Activated naive CD8-positive, alpha-beta T cell treated with anti-CD3 and anti-CD28 coated beads, Interleukin-2, amount 10 ng/mL, durations not matched to agents 7 days and 5 days (primary cell): ENCODE results near the gene MSI1. TPM values are rescaled to one million over a fixed set of nuclear protein-coding genes. Genes with fewer than 3 reads are reported as not detected.
A peak's percentile ranks its signal among the peaks of the same experiment; 100 is the strongest.

ENCODE experiments used
- ATAC-seq: fragments of 150-1000 bp; cut with Tn5 transposase; one replicate; pipeline ENCODE4 v1.10.0; 2021; ENCODE audit warnings: low read depth, moderate library complexity
- POLR2A ChIA-PET: fragments of 350-600 bp; sonication (Branson Sonifier 250); formaldehyde crosslinking; loops from one replicate; lab custom pipeline; 2021; ENCODE audit warnings: antibody characterized with exemption; lab: Charles Lee
- DNase-seq: peaks from one replicate; pipeline ENCODE4 v3.0.0; 2021
- H3K27ac Mint-ChIP-seq: one replicate; pipeline ENCODE4 v1.8.0; 2022; ENCODE audit warnings: mild to moderate bottlenecking, mixed read lengths
- H3K27me3 Mint-ChIP-seq: one replicate; pipeline ENCODE4 v1.8.0; 2022; ENCODE audit warnings: mild to moderate bottlenecking, moderate library complexity, mixed read lengths
- H3K36me3 Mint-ChIP-seq: one replicate; pipeline ENCODE4 v1.8.0; 2021; ENCODE audit warnings: mild to moderate bottlenecking, mixed read lengths
- H3K4me1 Mint-ChIP-seq: one replicate; pipeline ENCODE4 v1.8.0; 2021; ENCODE audit warnings: mixed read lengths
- H3K4me3 Mint-ChIP-seq: one replicate; pipeline ENCODE4 v1.8.0; 2022; ENCODE audit warnings: mild to moderate bottlenecking, moderate library complexity, mixed read lengths
- H3K9me3 Mint-ChIP-seq: one replicate; pipeline ENCODE4 v1.8.0; 2021; ENCODE audit warnings: mixed read lengths
- total RNA-seq, 2 experiments: library from RNA; stranded (reverse); gene quantifications; one replicate each; pipeline ENCODE4 v1.2.3, GENCODE V29; 2021

MSI1 gene
- total RNA-seq, 2 experiments from 2014 or later, result not detected

DNA sequence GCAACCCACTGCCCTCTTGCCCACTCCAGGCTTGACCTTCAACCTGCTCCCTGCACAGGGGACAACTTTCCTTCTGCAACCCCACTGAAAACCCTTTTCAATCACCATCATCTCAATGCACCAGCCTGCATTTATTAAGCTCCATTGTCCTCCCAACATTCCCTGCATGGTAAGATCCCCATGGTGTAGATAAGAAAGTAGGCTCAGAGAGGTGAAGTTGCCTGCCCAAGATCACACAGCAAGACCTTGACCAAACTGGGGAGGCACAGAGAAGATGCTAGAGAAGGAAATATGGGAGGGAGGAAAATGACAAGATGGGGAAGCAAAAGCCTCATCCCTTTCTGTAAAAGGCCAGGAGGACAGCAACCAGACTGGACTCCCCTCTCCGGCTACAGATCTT lies 9.8 kb downstream of the MSI1 start:
- POLR2A ChIA-PET, result no interaction called here
- ATAC-seq (no peak), DNase-seq (no peak)
- H3K36me3 Mint-ChIP-seq, result no peaks in the 10 kb centered on the region
- H3K4me3 Mint-ChIP-seq, result no peak overlapping the region
- H3K27ac Mint-ChIP-seq, result no peak overlapping the region
- H3K9me3 Mint-ChIP-seq, result no peaks in the 10 kb centered on the region
- peaks cover 50% of the 10 kb centered on the region for H3K27me3 Mint-ChIP-seq
- H3K4me1 Mint-ChIP-seq, result no peaks in the 10 kb centered on the region

GRCh38 chr12:120358412-120359100 lies 10.4 kb downstream of the MSI1 start:
- Mint-ChIP-seq H3K36me3 (no peaks in the 10 kb centered on the region), H3K9me3 (no peaks in the 10 kb centered on the region), H3K27ac (no peak overlapping the region), H3K27me3 (peaks cover 50% of the 10 kb centered on the region), H3K4me1 (no peaks in the 10 kb centered on the region), H3K4me3 (no peak overlapping the region)
- POLR2A ChIA-PET, result no interaction called here
- ATAC-seq (no peak), DNase-seq (no peak)

- H3K27me3 Mint-ChIP-seq, result peaks cover 37% of the 10 kb centered on the region
- no peak overlapping the region for H3K27ac Mint-ChIP-seq
- no peaks in the 10 kb centered on the region for H3K36me3 Mint-ChIP-seq
- ATAC-seq, result no peak
- DNase-seq, result no peak
- POLR2A ChIA-PET, result no interaction called here
- H3K4me3 Mint-ChIP-seq, result no peak overlapping the region
- no peaks in the 10 kb centered on the region for H3K9me3 Mint-ChIP-seq
- H3K4me1 Mint-ChIP-seq, result no peaks in the 10 kb centered on the region
These were observed 11.9 kb downstream of the MSI1 start for GRCh38 chr12:120357104-120357503.

DNA sequence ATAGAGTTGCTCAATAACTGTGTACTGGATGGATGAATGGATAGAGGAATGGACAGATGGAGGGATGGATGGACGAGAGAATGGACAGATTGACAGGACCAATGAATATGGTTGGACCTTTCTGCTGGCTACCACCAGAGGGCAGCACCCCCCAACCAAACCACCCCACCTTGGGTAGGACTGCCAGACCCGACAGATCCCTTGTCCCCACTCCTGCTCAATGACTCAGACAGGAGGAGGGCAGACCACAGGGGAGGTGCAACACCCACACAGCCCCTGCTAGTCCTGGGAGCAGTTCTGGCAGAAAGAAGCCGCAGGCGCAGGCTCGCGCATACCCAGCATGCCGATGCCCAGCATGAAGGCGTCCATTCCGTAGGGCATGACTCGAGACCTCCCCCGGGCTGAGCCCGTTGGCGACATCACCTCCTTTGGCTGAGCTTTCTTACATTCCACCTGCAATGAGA lies 12.4 kb downstream of the MSI1 start:
- Mint-ChIP-seq H3K4me3 (no peak overlapping the region), H3K9me3 (no peaks in the 10 kb centered on the region), H3K27me3 (peaks cover 32% of the 10 kb centered on the region), H3K36me3 (no peaks in the 10 kb centered on the region), H3K4me1 (no peaks in the 10 kb centered on the region), H3K27ac (no peak overlapping the region)
- ATAC-seq, result peak; percentile 85
- DNase-seq, result peak; percentile 79
- POLR2A ChIA-PET, result no interaction called here

DNA sequence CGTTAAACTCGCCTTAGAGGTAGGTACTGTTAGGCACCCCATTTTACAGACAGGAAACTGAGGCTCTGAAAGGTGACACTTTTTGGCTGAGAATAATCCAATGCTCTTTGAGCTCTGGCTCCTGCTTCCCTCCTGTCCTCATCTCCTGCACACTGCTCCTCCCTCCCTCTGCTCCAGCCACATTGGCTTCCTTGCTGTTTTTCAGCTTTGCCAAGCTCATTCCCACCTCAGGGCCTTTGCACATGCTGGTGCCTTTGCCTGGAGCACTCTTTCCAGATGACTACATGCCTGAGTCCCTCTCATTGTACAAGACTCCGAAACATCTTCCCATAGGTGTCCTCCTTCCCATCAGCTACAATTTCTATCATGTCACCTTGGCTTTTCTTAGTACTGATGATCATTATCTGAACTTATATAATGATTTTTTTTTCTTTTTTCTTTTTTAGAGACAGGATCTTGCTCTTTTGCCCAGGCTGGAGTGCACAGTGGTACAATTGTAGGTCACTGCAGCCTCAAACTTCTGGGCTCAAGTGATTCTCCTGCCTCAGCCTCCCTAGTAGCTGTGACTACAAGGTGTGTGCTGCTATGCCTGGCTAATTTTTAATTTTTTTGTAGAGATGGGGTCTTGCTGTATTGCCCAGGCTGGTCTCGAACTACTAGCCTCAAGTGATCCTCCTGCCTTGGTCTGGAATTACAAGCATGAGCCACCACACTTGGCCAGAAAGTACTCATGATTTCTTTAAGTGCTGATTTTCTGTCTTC lies 15.2 kb downstream of the MSI1 start:
- peaks cover 22% of the 10 kb centered on the region for H3K27me3 Mint-ChIP-seq
- no peak for ATAC-seq
- POLR2A ChIA-PET, result no interaction called here
- H3K27ac Mint-ChIP-seq, result no peak overlapping the region
- no peaks in the 10 kb centered on the region for H3K36me3 Mint-ChIP-seq
- no peaks in the 10 kb centered on the region for H3K9me3 Mint-ChIP-seq
- no peaks in the 10 kb centered on the region for H3K4me1 Mint-ChIP-seq
- no peak for DNase-seq
- no peak overlapping the region for H3K4me3 Mint-ChIP-seq

DNA sequence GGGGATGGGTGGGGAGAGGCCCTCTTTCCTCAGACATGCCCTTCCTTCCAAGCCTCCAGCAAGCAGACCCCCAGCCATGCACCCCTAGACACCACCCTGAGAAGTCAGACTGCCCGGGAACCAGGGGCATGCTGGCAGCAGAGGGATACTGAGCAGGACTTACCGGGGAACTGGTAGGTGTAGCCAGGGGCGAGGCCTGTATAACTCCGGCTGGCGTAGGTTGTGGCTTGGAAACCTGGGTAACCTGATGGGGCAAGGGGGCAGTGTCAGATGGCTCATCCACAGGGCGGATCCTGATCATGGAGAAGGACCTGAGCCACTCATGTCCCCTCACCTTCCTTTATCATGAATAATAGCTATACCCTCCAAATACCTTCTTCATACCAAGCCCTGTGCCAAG lies 15.8 kb downstream of the MSI1 start:
- no peak for ATAC-seq
- POLR2A ChIA-PET, result no interaction called here
- no peak overlapping the region for H3K27ac Mint-ChIP-seq

GRCh38 chr12:120352117-120352516 lies 16.8 kb downstream of the MSI1 start:
- no peak for DNase-seq

More for the DNA sequence above, 15.8 kb downstream of the MSI1 start:
- Mint-ChIP-seq H3K27me3 (peaks cover 22% of the 10 kb centered on the region), H3K4me3 (no peak overlapping the region), H3K9me3 (no peaks in the 10 kb centered on the region), H3K36me3 (no peaks in the 10 kb centered on the region), H3K4me1 (no peaks in the 10 kb centered on the region)
- no peak for DNase-seq

GRCh38 chr12:120350576-120351350 lies 18.2 kb downstream of the MSI1 start:
- POLR2A ChIA-PET, result no interaction called here
- DNase-seq (no peak), ATAC-seq (no peak)
- Mint-ChIP-seq H3K27me3 (peaks cover 13% of the 10 kb centered on the region), H3K36me3 (no peaks in the 10 kb centered on the region), H3K27ac (no peak overlapping the region), H3K4me3 (no peak overlapping the region), H3K9me3 (no peaks in the 10 kb centered on the region), H3K4me1 (no peaks in the 10 kb centered on the region)

More at GRCh38 chr12:120352117-120352516, 16.8 kb downstream of the MSI1 start:
- H3K4me1 Mint-ChIP-seq, result no peaks in the 10 kb centered on the region
- no peaks in the 10 kb centered on the region for H3K9me3 Mint-ChIP-seq
- H3K4me3 Mint-ChIP-seq, result no peak overlapping the region
- no peak for ATAC-seq
- H3K36me3 Mint-ChIP-seq, result no peaks in the 10 kb centered on the region
- no peak overlapping the region for H3K27ac Mint-ChIP-seq
- peaks cover 14% of the 10 kb centered on the region for H3K27me3 Mint-ChIP-seq
- POLR2A ChIA-PET, result no interaction called here

- Mint-ChIP-seq H3K4me3 (no peak overlapping the region), H3K36me3 (no peaks in the 10 kb centered on the region), H3K27ac (no peak overlapping the region), H3K9me3 (no peaks in the 10 kb centered on the region), H3K27me3 (peaks cover 9% of the 10 kb centered on the region), H3K4me1 (no peaks in the 10 kb centered on the region)
- ATAC-seq, result no peak
- POLR2A ChIA-PET, result no interaction called here
- DNase-seq, result no peak
These were observed 21.2 kb downstream of the MSI1 start for GRCh38 chr12:120347766-120348165.

GRCh38 chr12:120346681-120347080 lies 22.3 kb downstream of the MSI1 start:
- Mint-ChIP-seq H3K27ac (no peak overlapping the region), H3K4me1 (no peaks in the 10 kb centered on the region), H3K4me3 (no peak overlapping the region), H3K36me3 (no peaks in the 10 kb centered on the region), H3K9me3 (no peaks in the 10 kb centered on the region), H3K27me3 (peaks cover 9% of the 10 kb centered on the region)
- no peak for ATAC-seq
- DNase-seq, result no peak
- POLR2A ChIA-PET, result no interaction called here

GRCh38 chr12:120346031-120346430 lies 22.9 kb downstream of the MSI1 start:
- DNase-seq, result no peak
- POLR2A ChIA-PET, result no interaction called here
- Mint-ChIP-seq H3K4me3 (no peak overlapping the region), H3K4me1 (no peaks in the 10 kb centered on the region), H3K9me3 (no peaks in the 10 kb centered on the region), H3K36me3 (no peaks in the 10 kb centered on the region), H3K27ac (no peak overlapping the region), H3K27me3 (peaks cover 9% of the 10 kb centered on the region)
- no peak for ATAC-seq

DNA sequence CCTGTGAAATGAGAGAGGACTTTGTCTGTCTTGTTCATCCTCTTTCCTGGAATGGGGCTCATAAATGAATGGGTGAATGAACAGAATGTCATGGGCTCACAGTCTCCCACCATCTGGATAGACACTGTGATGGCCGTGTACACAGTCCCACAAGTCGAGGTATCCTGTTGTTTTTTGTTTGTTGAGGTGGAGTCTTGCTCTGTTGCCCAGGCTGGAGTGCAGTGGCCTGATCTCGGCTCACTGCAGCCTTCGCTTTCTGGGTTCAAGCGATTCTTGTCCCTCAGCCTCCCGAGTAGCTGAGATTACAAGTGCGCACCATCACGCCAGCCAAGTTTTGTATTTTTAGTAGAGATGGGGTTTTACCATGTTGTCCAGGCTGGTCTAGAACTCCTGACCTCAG lies 25.3 kb downstream of the MSI1 start:
- no peak for DNase-seq
- no peak overlapping the region for H3K4me3 Mint-ChIP-seq
- peaks cover 1% of the 10 kb centered on the region for H3K27me3 Mint-ChIP-seq
- no peak for ATAC-seq
- no peak overlapping the region for H3K27ac Mint-ChIP-seq
- peaks cover under 1% of the 10 kb centered on the region for H3K9me3 Mint-ChIP-seq
- POLR2A ChIA-PET, result no interaction called here
- H3K4me1 Mint-ChIP-seq, result no peaks in the 10 kb centered on the region
- H3K36me3 Mint-ChIP-seq, result no peaks in the 10 kb centered on the region

DNA sequence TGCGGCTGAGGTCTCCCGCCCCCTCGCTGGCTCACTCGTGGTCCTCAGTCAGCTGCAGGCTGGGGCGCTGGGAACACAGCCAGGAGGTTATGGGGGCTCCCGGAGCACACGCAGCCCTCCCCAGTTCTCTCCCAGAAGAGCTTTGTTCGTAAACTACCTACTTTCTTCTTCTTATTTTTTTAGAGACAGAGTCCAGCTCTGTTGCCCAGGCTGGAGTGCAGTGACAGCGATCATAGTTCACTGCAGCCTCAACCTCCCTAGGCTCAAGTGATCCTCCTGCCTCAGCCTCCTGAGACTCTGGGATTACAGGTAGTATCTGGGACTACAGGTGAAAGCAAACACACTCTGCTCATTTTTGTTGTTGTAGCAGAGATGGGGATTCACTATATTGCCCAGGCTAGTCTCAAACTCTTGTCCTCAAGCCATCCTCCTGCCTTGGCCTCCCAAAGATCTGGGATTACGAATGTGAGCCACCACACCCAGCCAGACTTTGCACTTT lies 25.9 kb downstream of the MSI1 start:
- POLR2A ChIA-PET, result no interaction called here
- ATAC-seq (no peak), DNase-seq (no peak)
- Mint-ChIP-seq H3K36me3 (no peaks in the 10 kb centered on the region), H3K4me1 (no peaks in the 10 kb centered on the region), H3K27me3 (peaks cover 3% of the 10 kb centered on the region), H3K4me3 (no peak overlapping the region), H3K27ac (no peak overlapping the region), H3K9me3 (peaks cover 3% of the 10 kb centered on the region)
